Mesendoderm (in vitro differentiated cells): ENCODE results near the gene N4BP2L2.

Experiments used
- DNase-seq: peaks from one replicate; pipeline ENCODE4 v3.0.0; 2013
- H2AK5ac ChIP-seq: 2 replicates; pipeline ENCODE4 v1.6.1; 2013; ENCODE audit warnings: low read length, inconsistent platforms
- H2BK120ac ChIP-seq: 2 replicates; pipeline ENCODE4 v1.6.1; 2013; ENCODE audit warnings: low read depth, mild to moderate bottlenecking, low read length, moderate library complexity, mixed read lengths
- H2BK15ac ChIP-seq: replicated peaks from 2 replicates; pipeline ENCODE4 v1.6.1; 2013; ENCODE audit warnings: low read depth, mild to moderate bottlenecking, moderate library complexity
- H2BK5ac ChIP-seq: 2 replicates; pipeline ENCODE4 v1.6.1; 2013; ENCODE audit warnings: low read length, inconsistent platforms
- H3K18ac ChIP-seq: 2 replicates; pipeline ENCODE4 v1.6.1; 2013; ENCODE audit warnings: mild to moderate bottlenecking, low read length, mixed read lengths
- H3K23ac ChIP-seq: one replicate; pipeline ENCODE4 v1.6.1; 2013; ENCODE audit warnings: low read length
- H3K27ac ChIP-seq: 2 replicates; pipeline ENCODE4 v1.5.1; 2013; ENCODE audit warnings: low read depth, mild to moderate bottlenecking, inconsistent platforms, low read length, moderate library complexity
- H3K27me3 ChIP-seq: 2 replicates; pipeline ENCODE4 v1.6.1; 2013; ENCODE audit warnings: low read length, control low read depth, mild to moderate bottlenecking, inconsistent platforms; ENCODE audit not compliant: insufficient read depth, poor library complexity
- H3K36me3 ChIP-seq: 2 replicates; pipeline ENCODE4 v1.6.1; 2013; ENCODE audit warnings: low read length, inconsistent platforms; ENCODE audit not compliant: control insufficient read depth, insufficient read depth
- H3K4ac ChIP-seq: one replicate; pipeline ENCODE4 v1.6.1; 2013; ENCODE audit warnings: low read depth, mild to moderate bottlenecking, low read length, moderate library complexity
- H3K4me1 ChIP-seq: 2 replicates; pipeline ENCODE4 v1.6.1; 2013; ENCODE audit warnings: low read depth, low read length, inconsistent platforms; ENCODE audit not compliant: control insufficient read depth
- H3K4me2 ChIP-seq: 2 replicates; pipeline ENCODE4 v1.6.1; 2013; ENCODE audit warnings: low read length
- H3K4me3 ChIP-seq: 2 replicates; pipeline ENCODE4 v1.5.1; 2013; ENCODE audit warnings: mild to moderate bottlenecking, low read length
- H3K56ac ChIP-seq: one replicate; pipeline ENCODE4 v1.6.1; 2013; ENCODE audit warnings: low read length
- H3K79me1 ChIP-seq: 2 replicates; pipeline ENCODE4 v1.6.1; 2013; ENCODE audit warnings: low read length, inconsistent platforms
- H3K79me2 ChIP-seq: 2 replicates; pipeline ENCODE4 v1.6.1; 2013; ENCODE audit warnings: mild to moderate bottlenecking, low read length; ENCODE audit not compliant: control insufficient read depth, insufficient read depth
- H3K9ac ChIP-seq: 2 replicates; pipeline ENCODE4 v1.6.1; 2013; ENCODE audit warnings: low read length, inconsistent platforms
- H4K5ac ChIP-seq: one replicate; pipeline ENCODE4 v1.6.1; 2013; ENCODE audit warnings: low read length
- H4K8ac ChIP-seq: one replicate; pipeline ENCODE4 v1.6.1; 2013; ENCODE audit warnings: low read depth, mild to moderate bottlenecking, control low read depth, low read length, moderate library complexity
- WGBS: extraction: QIAGEN DNeasy Blood & Tissue Kit; methylation state at CpG from one replicate; pipeline ENCODE4 v1.1.7; 2013; ENCODE audit warnings: low lambda C conversion rate, missing lambda C conversion rate; ENCODE audit not compliant: insufficient coverage; ENCODE audit errors: extremely low coverage; 5-methylcytosine and 5-hydroxymethylcytosine counted together

N4BP2L2 gene

DNA sequence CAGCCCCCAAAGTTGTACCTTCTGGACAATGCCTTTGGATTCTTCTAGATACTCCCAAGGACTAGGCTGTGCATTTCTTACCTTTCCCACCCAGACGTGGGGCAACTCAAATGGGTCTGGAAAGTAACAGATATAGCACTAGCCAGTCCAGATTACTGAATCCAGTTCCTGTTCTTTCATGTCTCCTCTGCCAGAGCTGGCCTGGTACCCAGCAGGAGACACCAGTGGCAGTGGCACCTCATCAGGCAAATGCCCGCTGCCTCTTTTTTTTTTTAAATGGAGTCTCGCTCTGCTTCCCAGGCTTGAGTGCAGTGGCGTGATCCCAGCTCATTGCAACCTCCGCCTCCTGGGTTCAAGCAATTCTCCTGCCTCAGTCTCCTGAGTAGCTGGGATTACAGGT lies 43.2 kb downstream of the N4BP2L2 start:
- no peaks in the 10 kb centered on the region for H3K4me1 ChIP-seq
- DNase-seq = no peak
- H4K8ac ChIP-seq = no peak overlapping the region

DNA sequence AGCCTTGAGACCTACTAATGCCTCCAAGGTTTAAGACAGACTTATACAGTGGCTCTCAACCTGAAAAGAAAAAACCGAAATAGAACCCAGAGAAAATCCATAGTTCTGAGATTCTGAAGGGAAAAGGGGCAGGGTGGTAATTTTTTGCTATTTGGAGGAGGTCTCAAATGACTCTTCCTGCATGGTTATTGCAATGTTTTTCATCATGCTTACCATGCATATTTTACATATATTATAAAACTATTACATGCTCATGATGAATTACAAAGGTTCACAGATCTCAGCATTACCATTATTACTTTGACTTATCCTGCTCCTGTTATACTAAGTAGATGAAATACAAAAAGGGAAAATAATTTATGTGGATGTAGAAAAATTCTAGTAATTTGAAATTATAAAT lies 47.6 kb downstream of the N4BP2L2 start:
- no peak overlapping the region for H3K9ac ChIP-seq
- H3K4me1 ChIP-seq = no peaks in the 10 kb centered on the region
- WGBS = no CpG with 5 or more reads among the region's 1 CpG
- H3K79me2 ChIP-seq = no peaks in the 10 kb centered on the region
- DNase-seq = no peak
- no peak overlapping the region for H3K4me3 ChIP-seq
- no peaks in the 10 kb centered on the region for H3K27me3 ChIP-seq
- H3K36me3 ChIP-seq = no peaks in the 10 kb centered on the region
- H2BK15ac ChIP-seq = no peak overlapping the region
- H3K4ac ChIP-seq = no peak overlapping the region
- no peak overlapping the region for H4K8ac ChIP-seq
- no peak overlapping the region for H3K4me2 ChIP-seq
- H3K79me1 ChIP-seq = no peaks in the 10 kb centered on the region
- no peak overlapping the region for H3K23ac ChIP-seq
- no peak overlapping the region for H2BK5ac ChIP-seq
- no peak overlapping the region for H3K27ac ChIP-seq
- no peak overlapping the region for H3K18ac ChIP-seq
- no peak overlapping the region for H3K56ac ChIP-seq
- no peak overlapping the region for H2AK5ac ChIP-seq
- H2BK120ac ChIP-seq = no peak overlapping the region
- no peak overlapping the region for H4K5ac ChIP-seq

More for the DNA sequence above, 43.2 kb downstream of the N4BP2L2 start:
- H3K4me3 ChIP-seq = no peak overlapping the region
- no peak overlapping the region for H3K27ac ChIP-seq
- H2AK5ac ChIP-seq = no peak overlapping the region
- no peaks in the 10 kb centered on the region for H3K36me3 ChIP-seq
- no peak overlapping the region for H3K4me2 ChIP-seq
- no peak overlapping the region for H3K23ac ChIP-seq
- no peak overlapping the region for H2BK5ac ChIP-seq
- H3K9ac ChIP-seq = no peak overlapping the region
- H2BK120ac ChIP-seq = no peak overlapping the region
- no CpG with 5 or more reads among the region's 5 CpGs for WGBS
- H3K18ac ChIP-seq = no peak overlapping the region
- H3K56ac ChIP-seq = no peak overlapping the region
- H3K27me3 ChIP-seq = no peaks in the 10 kb centered on the region
- H2BK15ac ChIP-seq = no peak overlapping the region
- H3K79me2 ChIP-seq = no peaks in the 10 kb centered on the region
- H4K5ac ChIP-seq = no peak overlapping the region
- no peak overlapping the region for H3K4ac ChIP-seq
- H3K79me1 ChIP-seq = peaks cover 2% of the 10 kb centered on the region

DNA sequence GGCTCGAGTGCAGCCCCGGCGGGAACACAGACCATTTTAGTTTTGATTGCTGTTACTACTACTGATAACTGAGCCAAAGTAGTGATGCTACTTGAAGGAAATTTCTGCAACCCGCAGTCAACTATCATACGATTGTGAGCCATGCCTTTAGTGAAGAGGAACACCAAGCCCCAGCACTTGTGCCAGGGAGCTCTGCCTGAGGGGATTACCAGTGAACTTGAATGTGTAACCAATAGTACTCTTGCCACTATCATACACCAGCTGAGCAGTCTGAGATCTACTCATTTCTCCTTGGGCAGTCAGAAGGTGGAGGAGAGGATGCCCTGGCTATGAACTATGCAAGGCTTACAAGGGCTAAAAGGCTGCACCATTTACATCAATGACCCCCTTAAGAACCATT lies 61.7 kb downstream of the N4BP2L2 start:
- Histone ChIP-seq H3K9ac (no peak overlapping the region), H4K5ac (no peak overlapping the region), H3K23ac (no peak overlapping the region), H3K27me3 (no peaks in the 10 kb centered on the region), H2BK5ac (no peak overlapping the region), H3K4ac (no peak overlapping the region), H3K79me2 (no peaks in the 10 kb centered on the region), H3K4me3 (no peak overlapping the region), H3K56ac (no peak overlapping the region), H2AK5ac (no peak overlapping the region), H3K79me1 (no peaks in the 10 kb centered on the region), H2BK15ac (no peak overlapping the region), H2BK120ac (no peak overlapping the region), H3K4me2 (no peak overlapping the region), H4K8ac (no peak overlapping the region), H3K4me1 (no peaks in the 10 kb centered on the region), H3K18ac (no peak overlapping the region), H3K27ac (no peak overlapping the region), H3K36me3 (no peaks in the 10 kb centered on the region)
- no peak for DNase-seq
- no CpG with 5 or more reads among the region's 5 CpGs for WGBS

DNA sequence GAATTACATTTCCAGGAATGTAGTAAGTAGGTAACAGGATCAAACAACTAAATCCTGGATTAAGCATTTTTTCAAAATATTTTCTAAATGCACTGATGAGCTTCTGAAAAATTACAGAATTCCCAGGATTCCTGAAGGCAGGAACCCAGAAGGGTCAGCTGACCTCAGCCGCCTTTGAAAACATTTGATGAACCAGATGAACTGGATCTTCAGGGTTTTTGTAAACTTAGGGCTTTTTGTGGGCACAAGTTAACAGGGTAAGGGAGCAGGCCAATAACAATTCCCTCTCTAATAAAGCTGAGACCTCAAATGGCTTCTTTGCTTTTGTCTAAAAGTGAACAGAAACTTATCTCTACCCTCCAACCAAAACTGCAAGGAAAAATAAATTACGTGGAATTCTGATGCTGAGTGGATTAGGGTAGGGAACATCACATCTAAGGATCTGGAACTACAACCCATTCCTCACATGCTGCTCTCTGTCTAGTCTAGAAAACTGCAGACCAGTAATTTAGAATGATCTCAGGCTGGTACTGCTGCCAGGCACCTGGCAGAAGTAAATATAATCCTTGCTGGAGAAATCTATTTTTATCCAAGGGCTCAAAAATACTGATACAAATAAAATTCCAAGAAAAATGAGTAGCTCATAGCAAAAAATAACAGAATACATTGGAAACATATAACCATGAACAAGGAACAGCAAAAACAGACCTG lies 62.4 kb downstream of the N4BP2L2 start:
- Histone ChIP-seq H2BK15ac (no peak overlapping the region), H3K4ac (no peak overlapping the region), H3K36me3 (no peaks in the 10 kb centered on the region), H3K4me2 (no peak overlapping the region), H3K9ac (no peak overlapping the region), H3K27me3 (no peaks in the 10 kb centered on the region), H3K79me2 (no peaks in the 10 kb centered on the region), H3K23ac (no peak overlapping the region), H2BK120ac (no peak overlapping the region), H3K4me3 (no peak overlapping the region), H2BK5ac (no peak overlapping the region), H3K18ac (no peak overlapping the region), H3K4me1 (no peaks in the 10 kb centered on the region), H3K79me1 (no peaks in the 10 kb centered on the region), H4K5ac (no peak overlapping the region), H3K27ac (no peak overlapping the region), H3K56ac (no peak overlapping the region), H4K8ac (no peak overlapping the region), H2AK5ac (no peak overlapping the region)
- DNase-seq = no peak
- no CpG with 5 or more reads among the region's 2 CpGs for WGBS

DNA sequence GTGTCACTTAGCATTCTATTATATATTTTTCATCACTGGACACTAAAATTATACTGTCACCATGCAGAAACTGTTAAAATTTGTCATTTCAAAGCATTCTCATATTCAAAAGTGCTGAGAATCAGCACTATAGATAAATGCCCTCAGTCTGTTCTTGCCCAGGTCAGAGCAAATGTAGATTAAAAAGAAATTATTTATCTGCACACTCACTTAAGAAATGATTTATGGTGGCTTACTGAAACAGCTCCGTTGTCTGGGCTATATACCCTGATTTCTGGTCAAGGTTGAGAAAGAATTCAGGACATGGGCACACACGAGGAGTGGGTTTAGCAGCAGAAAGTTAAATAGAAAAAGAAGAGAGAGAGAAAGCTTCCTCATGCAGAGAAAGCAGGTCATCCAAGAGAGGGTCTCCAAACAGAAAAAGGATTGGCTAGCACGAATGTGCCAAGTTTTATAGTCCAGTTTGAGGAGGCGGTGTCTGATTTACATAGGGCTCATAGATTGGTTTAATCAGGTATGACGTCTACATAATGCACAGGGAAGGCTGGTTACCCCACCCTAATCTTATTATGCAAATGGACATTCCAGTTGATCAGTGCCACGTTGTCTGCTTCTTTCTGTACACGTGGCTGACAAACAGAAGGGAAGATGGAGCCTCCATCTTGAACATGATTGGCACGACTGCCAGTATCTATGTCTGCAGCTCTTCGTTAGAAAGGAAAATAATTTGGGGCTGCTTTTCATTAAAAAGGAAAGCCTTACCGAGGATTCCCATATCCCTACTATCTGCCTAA lies 63.4 kb downstream of the N4BP2L2 start:
- Histone ChIP-seq H3K79me2 (no peaks in the 10 kb centered on the region), H3K27me3 (no peaks in the 10 kb centered on the region), H3K4me2 (no peak overlapping the region), H2BK120ac (no peak overlapping the region), H3K9ac (no peak overlapping the region), H3K79me1 (no peaks in the 10 kb centered on the region), H3K23ac (no peak overlapping the region), H3K27ac (no peak overlapping the region), H3K18ac (no peak overlapping the region), H3K56ac (no peak overlapping the region), H3K4me3 (no peak overlapping the region), H3K4ac (no peak overlapping the region), H4K5ac (no peak overlapping the region), H3K4me1 (no peaks in the 10 kb centered on the region), H4K8ac (no peak overlapping the region), H3K36me3 (no peaks in the 10 kb centered on the region), H2BK5ac (no peak overlapping the region), H2AK5ac (no peak overlapping the region), H2BK15ac (no peak overlapping the region)
- no CpG with 5 or more reads among the region's 10 CpGs for WGBS
- DNase-seq = no peak
